Erythroblast (primary cell): ENCODE data around the gene PAX3.

ENCODE experiments used
- GATA1 ChIP-seq: IDR thresholded peaks from 2 replicates; pipeline ENCODE4 v1.6.1; 2011; ENCODE audit warnings: low read depth, mild to moderate bottlenecking, control low read depth, low read length, moderate library complexity
- POLR2A ChIP-seq: IDR thresholded peaks from 2 replicates; pipeline ENCODE4 v1.6.1; 2011; ENCODE audit warnings: mild to moderate bottlenecking, low read length

DNA sequence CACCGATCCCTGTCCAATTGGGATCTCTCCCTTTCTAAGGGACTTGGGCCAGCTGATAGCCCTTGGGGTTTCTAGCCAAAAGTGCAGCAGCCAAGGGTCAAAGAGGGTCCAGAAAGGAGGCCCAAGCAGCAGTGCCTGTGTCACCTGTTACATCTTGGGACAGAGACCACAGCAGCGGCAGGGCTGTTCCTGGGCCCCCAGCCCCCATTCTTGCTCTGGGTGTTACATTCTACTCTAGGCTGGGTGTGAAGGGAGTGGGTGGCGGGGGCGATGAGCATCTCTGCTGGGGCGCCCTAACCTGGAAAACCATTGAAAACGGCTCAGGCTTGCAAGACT, 1.2 kb downstream of the PAX3 start:
- TF ChIP-seq POLR2A: no peak
- TF ChIP-seq GATA1: no peak
